Adrenal gland (tissue), 12 donors: ENCODE data around the gene CDON. TPM values are rescaled to one million over a fixed set of nuclear protein-coding genes. Genes with fewer than 3 reads are reported as not detected.

Experiments used
- DNase-seq, 7 donors: peaks; one replicate each; pipeline ENCODE4 v3.0.0-alpha.2; 2019 to 2020
- H3K27ac ChIP-seq, 5 donors: fragments of 200-600 bp; sonication (generic) in 4 of 5; 1 replicate in 3 of 5; 2 replicates in 2 of 5; pipeline versions ENCODE4 v1.5.1 to v1.8.0; 2016 to 2020; ENCODE audit warnings: mild to moderate bottlenecking in 1 of 5
- H3K27me3 ChIP-seq: fragments of 200-600 bp; 2 replicates; pipeline ENCODE4 v1.8.0; 2021
- H3K36me3 ChIP-seq, 2 donors: fragments of 200-600 bp; replicated peaks in 1 of 2; 1 replicate in 1 of 2; 2 replicates in 1 of 2; pipeline versions ENCODE4 v1.5.1 to v1.8.0; 2018 to 2022
- H3K4me1 ChIP-seq, 2 donors: fragments of 200-600 bp; replicated peaks in 1 of 2; 1 replicate in 1 of 2; 2 replicates in 1 of 2; pipeline versions ENCODE4 v1.5.1 to v1.8.0; 2018 to 2021
- H3K4me3 ChIP-seq, 4 donors: fragments of 200-600 bp; sonication (generic) in 3 of 4; one replicate each; pipeline ENCODE4 v1.5.1; 2016 to 2018
- H3K9me3 ChIP-seq, 3 donors: fragments of 200-600 bp; sonication (generic) in 1 of 3; replicated peaks in 1 of 3; 1 replicate in 2 of 3; 2 replicates in 1 of 3; pipeline versions ENCODE4 v1.5.1 to v1.8.0; 2016 to 2021
- CTCF ChIP-seq, 6 experiments: fragments of 450-650 bp in 4 of 6; fragments of 200-600 bp in 2 of 6; sonication (generic) in 1 of 6; IDR thresholded peaks; 1 replicate in 5 of 6; 2 replicates in 1 of 6; pipeline versions ENCODE4 v1.5.1 to v1.8.0; 2016 to 2021; ENCODE audit warnings: antibody characterized with exemption in 6 of 6, mild to moderate bottlenecking in 2 of 6, moderate library complexity in 1 of 6
- POLR2A ChIP-seq, 2 donors: fragments of 450-650 bp; IDR thresholded peaks; one replicate each; pipeline ENCODE4 v1.6.1; 2017; ENCODE audit warnings: antibody characterized with exemption in 2 of 2, mild to moderate bottlenecking in 2 of 2, moderate library complexity in 1 of 2
- WGBS, 4 donors: extraction: QIAGEN DNeasy Blood & Tissue Kit in 2 of 4; methylation state at CpG; one replicate each; pipeline versions ENCODE4 v1.1.5 to v1.1.7; 2013 to 2017; 5-methylcytosine and 5-hydroxymethylcytosine counted together
- intact Hi-C, 2 donors: fragments of 100-400 bp; cut with DNase I; formaldehyde crosslinking; loops; one replicate each; pipeline versions ENCODE4 v1.14.1 to v1.15.0; 2022 to 2023
- polyA plus RNA-seq, 3 donors: library from polyadenylated mRNA; stranded (reverse); fragments of 200-250 nt in 2 of 3; fragments of 350-450 nt in 1 of 3; fragmentation: Illumina TruSeq in 1 of 3; extraction: RNeasy Lipid Tissue Mini Kit (QIAGEN cat#74804) in 1 of 3; gene quantifications; one replicate each; pipeline ENCODE4 v1.2.3, GENCODE V29; 2013 to 2014
- total RNA-seq, 9 donors: library from RNA; depleted of rRNA in 4 of 9; stranded (reverse); fragments of >200 nt in 4 of 9; fragments of 120-200 nt in 1 of 9; fragmentation: NEBNext Ultra II Directional in 1 of 9; extraction: Animal tissue kit (Norgen Biotek cat#: 25700) in 1 of 9; gene quantifications; one replicate each; pipeline versions ENCODE4 v1.1.0 to v1.2.4, GENCODE V29; 2013 to 2023
- donor health status: healthy with polysubstance abuse.
- donor health status: Bipolar disorder and iron deficiency.
- donor health status: DM: yes; HTN: yes; CAD: no.
- donor health status: DM: no; HTN: no; CAD: no.
- donor health status: DM: no; HTN: no; CAD: no.
- donor health status: DM: yes; HTN: yes; CAD: no.

CDON gene
- total and polyA plus RNA-seq, 12 donors, result 0.90 to 12.1 (median 3.9) TPM

DNA sequence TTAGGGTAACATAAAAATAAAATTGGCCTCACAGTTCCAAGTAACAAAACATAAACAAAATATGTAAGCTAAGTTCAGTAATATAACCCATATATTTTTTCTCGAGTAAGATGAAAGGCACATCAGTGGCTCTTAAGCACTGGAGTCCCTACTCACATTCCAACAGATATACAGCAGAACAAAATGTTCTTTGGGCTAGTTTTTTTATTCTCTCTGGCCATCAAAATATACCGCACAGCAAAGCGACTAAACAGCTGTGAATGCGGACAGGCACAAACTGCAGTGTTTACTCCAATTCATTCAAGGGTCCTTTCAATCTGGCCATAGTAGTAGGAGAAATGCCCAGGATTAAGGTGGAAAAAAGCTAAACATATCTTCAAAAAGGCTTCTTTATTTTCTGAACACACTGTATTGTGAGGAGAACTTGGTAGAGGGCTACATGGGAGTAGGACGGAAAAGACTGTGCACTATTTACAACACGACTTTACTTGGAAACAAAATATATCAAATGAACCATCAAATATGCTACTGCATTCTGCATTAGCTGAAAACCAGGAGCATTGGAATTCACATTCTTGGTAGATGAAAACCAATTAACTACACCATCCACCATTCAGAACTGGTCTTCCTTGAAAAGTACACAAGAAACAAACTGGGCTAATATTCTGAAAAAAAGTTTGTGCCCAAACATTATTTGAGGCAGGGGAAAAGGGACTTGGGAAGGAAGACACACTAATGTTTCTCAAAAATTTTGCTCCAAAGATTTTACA is 4.4 kb downstream of the CDON start:
- Histone ChIP-seq H3K4me1 (peaks cover 7 to 8% of the 10 kb centered on the region in 2 donors), H3K36me3 (no peaks in the 10 kb centered on the region), H3K27me3 (no peaks in the 10 kb centered on the region), H3K4me3 (no peak overlapping the region), H3K9me3 (no peaks in the 10 kb centered on the region), H3K27ac (no peak overlapping the region)
- intact Hi-C loops, result loop anchor here in 1 of 2 donors (5.0 kb wide), 1 partner anchor 136 kb away; no protein-coding TSS in a partner anchor
- 79 to 87% (median 82%) methylated on average over 6 of the region's 6 CpGs for WGBS, 4 donors
- no peak for DNase-seq
- TF ChIP-seq POLR2A (IDR thresholded peaks at IDR 0.05), result no peak
- no peak for TF ChIP-seq CTCF (IDR thresholded peaks at IDR 0.05)

DNA sequence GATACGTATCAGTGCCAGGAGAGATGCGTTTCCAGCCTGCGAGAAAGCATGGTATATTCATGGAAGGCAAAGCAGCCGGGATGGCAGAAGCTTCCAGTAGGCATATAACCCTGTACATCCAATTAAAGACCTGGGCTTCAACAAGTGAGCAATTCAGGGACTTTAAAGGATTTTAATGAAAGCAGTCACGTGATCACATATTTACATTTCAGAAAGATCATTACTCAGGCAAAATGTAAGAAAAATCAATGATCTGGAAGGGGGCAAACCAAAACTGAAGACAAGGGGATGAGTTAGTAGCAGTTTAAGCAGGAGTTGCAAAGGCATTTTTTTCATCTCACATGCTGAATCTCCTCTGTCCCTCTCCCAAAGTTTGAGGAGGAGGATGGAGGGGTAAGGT is 7.8 kb downstream of the CDON start:
- TF ChIP-seq POLR2A (IDR thresholded peaks at IDR 0.05) (no peak), CTCF (IDR thresholded peaks at IDR 0.05) (no peak)
- DNase-seq, result no peak
- Histone ChIP-seq H3K4me1 (no peaks in the 10 kb centered on the region), H3K9me3 (no peaks in the 10 kb centered on the region), H3K27ac (no peak overlapping the region), H3K36me3 (no peaks in the 10 kb centered on the region), H3K4me3 (no peak overlapping the region), H3K27me3 (no peaks in the 10 kb centered on the region)
- intact Hi-C loops, result loop anchor here in 1 of 2 donors (5.0 kb wide), 1 partner anchor 133 kb away; no protein-coding TSS in a partner anchor
- 91 to 94% (median 93%) methylated on average over 5 of the region's 5 CpGs for WGBS, 4 donors

GRCh38 chr11:126054408-126054807 is 8.3 kb downstream of the CDON start:
- no peaks in the 10 kb centered on the region for H3K27me3 ChIP-seq
- 75 to 76% (median 75%) methylated on average over 5 of the region's 5 CpGs for WGBS, 4 donors
- H3K9me3 ChIP-seq, result no peaks in the 10 kb centered on the region
- no peak for DNase-seq
- no peak overlapping the region for H3K27ac ChIP-seq
- H3K36me3 ChIP-seq, result no peaks in the 10 kb centered on the region
- H3K4me1 ChIP-seq, result no peaks in the 10 kb centered on the region
- TF ChIP-seq CTCF (IDR thresholded peaks at IDR 0.05) (no peak), POLR2A (IDR thresholded peaks at IDR 0.05) (no peak)
- intact Hi-C loops, result no loop called here
- no peak overlapping the region for H3K4me3 ChIP-seq

DNA sequence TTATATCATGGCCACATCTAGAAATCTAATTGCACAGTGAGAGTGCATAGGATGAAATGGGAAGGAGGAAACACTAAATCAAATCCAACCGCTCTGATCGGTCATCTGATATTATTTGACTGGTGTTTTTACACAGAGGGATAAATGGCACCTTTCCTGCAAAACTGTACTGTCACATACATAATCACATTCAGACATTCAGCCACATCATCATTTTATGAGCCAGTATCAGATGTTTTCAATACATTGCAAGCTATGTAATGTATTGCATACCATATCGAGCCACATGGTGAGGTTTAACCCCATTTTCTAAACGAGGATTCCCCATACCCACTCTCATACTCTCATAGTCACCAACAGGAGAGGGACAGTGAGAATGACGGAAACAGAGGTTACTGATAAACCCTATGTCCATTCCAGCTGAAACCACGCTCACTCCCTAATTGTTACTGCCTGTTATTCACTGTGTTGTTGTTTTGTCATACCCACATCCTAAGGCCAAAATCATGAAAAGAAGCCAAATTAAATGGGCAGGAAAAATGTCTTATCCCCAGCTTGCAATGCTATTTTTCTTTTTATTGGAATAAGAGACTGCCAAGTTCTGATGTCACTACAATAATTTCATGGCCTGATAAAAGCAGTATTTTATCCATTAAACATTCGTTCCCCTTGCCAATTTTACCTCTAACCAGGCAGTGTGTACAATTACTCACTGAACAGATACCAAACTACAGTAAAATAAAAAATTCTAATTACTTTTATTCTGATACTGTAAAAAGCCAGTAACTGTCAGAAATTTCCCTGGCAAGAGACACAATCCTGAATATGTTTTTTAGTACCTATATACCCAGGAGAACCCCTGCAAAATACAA is 9.0 kb downstream of the CDON start:
- WGBS, 4 donors, result 68 to 71% (median 69%) methylated on average over 7 of the region's 7 CpGs
- no peaks in the 10 kb centered on the region for H3K9me3 ChIP-seq
- H3K36me3 ChIP-seq, result no peaks in the 10 kb centered on the region
- no peaks in the 10 kb centered on the region for H3K4me1 ChIP-seq
- TF ChIP-seq POLR2A (IDR thresholded peaks at IDR 0.05) (no peak), CTCF (IDR thresholded peaks at IDR 0.05) (no peak)
- no peak overlapping the region for H3K27ac ChIP-seq
- intact Hi-C loops, result no loop called here
- H3K4me3 ChIP-seq, result no peak overlapping the region
- no peaks in the 10 kb centered on the region for H3K27me3 ChIP-seq
- DNase-seq, result no peak
